Fibroblast of peridontal ligament (primary cell): ENCODE measurements around the gene MAP3K14.
"Not testable (repeated sequence)": the region's sequence is repeated elsewhere in the genome, so short reads cannot be mapped to it uniquely, and the experiment has no call there.

Source experiments
- DNase-seq: peaks from one replicate; pipeline ENCODE4 v3.0.0-alpha.2; 2010; ENCODE audit errors: extremely low read depth

MAP3K14 gene

DNA sequence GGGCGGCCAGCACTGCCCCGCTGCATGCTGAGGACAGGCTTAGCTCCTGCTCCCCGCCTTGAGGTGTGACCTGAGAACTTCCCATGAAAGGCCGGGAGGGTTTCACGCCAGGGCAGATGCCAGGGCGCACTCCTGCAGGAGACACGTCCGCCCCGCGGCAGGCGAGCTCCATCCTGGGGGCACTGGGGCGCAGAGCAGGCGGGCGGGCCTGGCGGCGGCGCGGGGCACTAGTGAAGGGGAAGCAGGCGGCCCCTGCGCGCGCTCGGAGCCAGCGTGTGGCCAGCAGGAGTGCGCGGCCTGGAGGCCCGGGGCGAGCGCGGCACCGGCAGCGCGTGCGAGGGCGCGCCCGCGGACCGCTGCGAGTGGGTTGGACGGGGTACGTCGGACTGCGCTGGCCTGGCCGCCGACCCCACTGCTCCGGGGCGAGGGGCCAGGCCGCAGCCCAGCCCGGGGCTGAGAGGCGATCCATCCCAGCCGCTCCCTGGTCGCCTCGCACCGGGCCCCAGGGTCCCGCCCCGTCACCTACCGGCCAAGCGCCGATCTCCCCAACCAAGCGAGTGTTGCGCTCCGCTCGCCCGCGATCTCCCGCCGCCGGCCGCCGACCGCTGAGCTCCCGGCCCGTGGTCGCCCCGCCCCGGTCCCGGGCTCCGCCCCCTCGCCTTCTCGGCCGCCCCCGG is at the start of gene MAP3K14:
Gene MAP3K14, minus strand, starts transcription at position 587 of the 677 bp plus-strand sequence. CDS start 26,275 bp downstream, outside the sequence.
- DNase-seq, result peak; percentile 57

DNA sequence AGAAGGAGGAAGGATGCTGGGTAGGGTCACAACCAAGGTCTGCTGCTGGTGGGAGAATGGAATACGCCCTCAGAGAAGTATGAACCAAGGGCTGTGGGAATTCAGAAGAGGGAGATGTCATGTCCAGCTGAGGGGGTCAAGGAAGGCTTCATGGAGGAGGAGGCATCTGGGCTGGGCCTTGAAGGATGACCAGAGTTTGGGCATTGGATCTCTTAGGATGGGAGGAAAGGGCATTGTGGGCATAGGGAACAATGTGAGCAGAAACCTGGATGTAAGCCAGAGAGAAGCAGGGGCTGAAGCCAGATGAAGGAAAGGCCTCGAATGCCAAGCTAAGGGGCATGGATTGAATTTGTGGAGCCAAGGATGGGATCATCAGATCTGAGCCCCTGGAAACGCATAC is 49.2 kb upstream of the MAP3K14 start:
- no peak for DNase-seq

DNA sequence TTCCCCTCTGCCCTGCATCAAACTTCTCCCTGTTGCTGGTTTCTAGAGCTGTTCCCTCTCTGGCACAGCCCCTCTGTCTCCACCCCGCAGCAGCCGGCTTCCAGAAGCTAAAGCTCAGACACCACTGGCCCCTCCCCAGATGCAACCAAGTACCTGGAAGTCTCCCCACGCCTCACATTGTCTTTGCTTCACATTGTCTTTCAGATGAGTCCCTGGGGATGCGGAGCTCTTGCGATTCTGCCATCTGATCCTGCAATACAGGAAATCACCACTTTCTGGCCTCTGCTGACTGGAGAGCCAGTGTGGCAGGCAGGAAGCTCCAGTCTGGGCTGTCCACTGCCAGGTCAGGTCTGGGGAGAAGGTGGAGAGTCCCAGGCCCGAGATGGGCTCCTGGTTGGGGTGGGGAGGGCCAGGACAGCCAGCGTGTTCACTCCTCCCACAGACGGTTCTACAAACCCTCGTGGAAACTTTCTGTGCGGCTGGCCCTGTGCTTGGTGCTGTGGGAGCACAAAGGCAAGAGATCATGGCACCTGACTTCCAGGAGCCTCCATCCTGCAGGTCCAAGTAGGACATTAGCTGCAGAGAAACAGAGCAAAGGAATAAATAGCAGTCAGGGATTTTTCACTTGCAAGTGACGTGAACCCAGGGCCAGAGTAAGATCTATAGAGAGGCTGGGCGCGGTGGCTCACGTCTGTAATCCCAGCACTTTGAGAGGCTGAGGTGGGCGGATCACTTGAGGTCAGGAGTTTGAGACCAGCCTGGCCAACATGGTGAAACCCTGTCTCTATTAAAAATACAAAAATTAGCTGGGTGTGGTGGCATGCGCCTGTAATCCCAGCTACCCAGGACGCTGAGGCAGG is 47.9 kb upstream of the MAP3K14 start:
- DNase-seq, result peak; percentile 21

GRCh38 chr17:45363498-45363897 is 46.7 kb upstream of the MAP3K14 start:
- no peak for DNase-seq

GRCh38 chr17:45361976-45362375 is 45.2 kb upstream of the MAP3K14 start:
- DNase-seq, result no peak

DNA sequence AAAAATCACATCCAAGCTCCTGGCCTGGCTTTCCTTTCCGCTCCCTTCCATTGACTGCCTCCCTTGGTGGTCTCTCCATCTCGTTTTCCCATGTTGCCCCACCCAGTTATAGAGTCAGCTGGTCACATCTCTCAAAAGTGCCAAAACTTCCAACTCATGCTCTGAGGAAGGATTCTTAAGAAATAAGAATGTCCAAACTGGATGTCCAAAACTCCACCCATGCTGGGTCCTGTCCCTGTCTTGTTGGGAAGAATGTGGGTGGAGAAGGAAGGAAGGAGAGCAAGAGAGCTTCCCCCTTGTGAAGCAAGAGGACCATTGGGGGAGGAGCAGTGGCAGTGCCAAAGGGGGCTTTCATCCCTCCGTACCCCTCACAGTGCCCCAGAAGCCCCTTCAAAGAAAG is 44.6 kb upstream of the MAP3K14 start:
- no peak for DNase-seq

- no peak for DNase-seq
Measured at GRCh38 chr17:45357364-45357997, 40.7 kb upstream of the MAP3K14 start.

- DNase-seq, result no peak
Measured at GRCh38 chr17:45355087-45355486, 38.3 kb upstream of the MAP3K14 start.

- no peak for DNase-seq
Measured at GRCh38 chr17:45353043-45353442, 36.2 kb upstream of the MAP3K14 start.

GRCh38 chr17:45351831-45352230 is 35.0 kb upstream of the MAP3K14 start:
- DNase-seq, result no peak

DNA sequence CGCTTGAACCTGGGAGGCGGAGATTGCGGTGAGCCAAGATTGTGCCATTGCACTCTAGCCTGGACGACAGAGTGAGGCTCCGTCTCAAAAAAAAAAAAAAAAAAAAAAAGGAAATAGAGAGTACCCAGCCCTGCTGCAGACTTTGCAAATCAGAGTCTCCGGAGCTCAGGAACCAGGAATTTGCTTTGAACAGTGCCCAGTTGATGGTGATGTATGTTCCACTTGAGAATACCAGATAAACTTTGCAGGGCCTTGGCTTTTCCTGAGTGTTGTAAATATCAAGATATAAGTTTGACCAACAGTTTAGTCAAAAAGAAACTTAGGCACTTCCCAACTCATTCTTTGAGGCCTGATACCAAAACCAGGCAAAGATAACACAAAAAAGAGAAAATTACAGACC is 30.6 kb upstream of the MAP3K14 start:
- no peak for DNase-seq

DNA sequence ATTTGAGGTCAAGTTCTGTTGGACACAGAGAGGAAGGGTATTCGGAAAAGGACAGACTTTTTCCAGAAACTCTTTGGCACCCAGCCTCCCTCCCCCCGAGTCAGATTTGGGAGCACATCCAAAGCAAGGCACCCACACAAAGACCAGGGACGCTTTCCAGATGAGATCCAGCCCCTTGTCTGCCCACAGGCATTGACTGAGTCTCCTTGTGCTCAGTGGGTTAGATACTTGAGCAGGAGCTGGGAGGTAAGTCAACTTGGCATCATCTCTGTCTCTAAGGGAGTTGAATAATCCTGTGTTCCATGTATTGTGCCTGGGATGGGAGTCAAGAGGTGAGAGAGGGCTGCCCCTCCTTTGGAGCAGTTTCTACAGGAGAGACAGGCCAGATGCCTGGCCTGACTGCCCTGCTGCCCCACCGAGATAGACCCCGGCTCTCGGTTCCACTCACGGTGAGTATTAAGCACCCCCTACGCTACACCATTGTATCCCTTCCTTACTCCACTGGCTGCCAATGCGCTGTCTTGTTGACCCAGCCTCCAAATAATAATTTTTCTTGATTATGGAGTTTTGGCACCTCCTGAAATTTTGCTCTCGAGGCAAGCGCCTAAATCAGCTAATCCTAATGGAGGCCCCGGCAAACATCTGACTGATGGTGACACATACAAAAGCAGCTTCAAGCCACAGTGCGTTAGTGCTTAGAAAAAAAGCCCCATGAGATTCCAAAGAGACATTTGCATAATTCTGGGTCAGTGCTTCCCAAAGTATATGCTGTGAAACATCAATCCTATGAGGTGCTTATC is 29.6 kb upstream of the MAP3K14 start:
- peak; percentile 22 for DNase-seq

DNA sequence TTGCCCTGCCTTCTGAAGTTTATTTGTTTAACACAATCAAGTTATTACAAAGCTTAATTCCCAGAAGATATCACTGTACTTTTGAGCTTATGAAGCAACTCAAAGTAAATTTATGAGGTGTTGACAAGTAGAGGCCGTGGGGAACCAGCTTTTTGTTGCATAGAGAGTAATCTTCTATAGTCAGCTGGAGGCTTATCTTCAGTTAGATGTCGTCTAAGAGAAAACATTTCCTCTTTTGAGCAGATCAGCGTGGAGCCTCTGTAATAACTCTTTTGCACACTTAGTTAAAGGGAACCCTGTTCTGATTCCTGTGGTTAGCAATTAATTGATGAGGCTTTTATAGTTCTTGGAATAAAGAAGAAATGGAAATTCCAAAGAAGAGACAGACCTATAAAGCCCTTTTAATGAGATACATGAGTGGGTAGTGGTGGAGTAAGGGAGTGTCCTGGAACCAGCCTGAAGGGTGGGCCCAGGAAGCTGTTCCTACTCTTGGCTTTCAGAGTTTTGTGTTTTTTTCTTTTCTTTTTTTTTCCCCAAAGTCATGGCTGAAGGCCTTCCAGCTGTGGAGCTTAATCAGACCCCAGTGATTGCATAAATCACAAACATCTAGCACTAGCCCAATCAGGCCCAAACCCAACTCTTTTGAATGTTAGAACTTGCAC is 28.9 kb upstream of the MAP3K14 start:
- peak; percentile 93 for DNase-seq

DNA sequence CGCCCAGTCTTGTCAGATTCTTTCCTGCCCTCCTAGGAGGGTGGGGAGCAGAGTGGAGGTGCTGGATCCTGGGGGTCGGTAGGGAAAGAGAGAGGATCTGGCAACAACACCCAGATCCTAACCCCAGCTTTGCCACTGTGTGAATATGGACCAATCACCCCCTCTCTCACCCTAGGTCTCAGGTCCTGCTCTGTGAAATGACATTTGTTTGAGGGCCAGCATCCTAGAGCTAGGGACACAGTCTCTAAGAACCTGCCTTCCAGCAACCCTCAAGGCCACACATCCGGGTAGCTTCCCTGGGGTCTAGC is 28.4 kb upstream of the MAP3K14 start:
- no peak for DNase-seq

GRCh38 chr17:45343967-45344664 is 27.3 kb upstream of the MAP3K14 start:
- DNase-seq, result not testable (repeated sequence)

- DNase-seq, result no peak
Measured at GRCh38 chr17:45342871-45343526, 26.2 kb upstream of the MAP3K14 start.

- DNase-seq, result no peak
Measured at GRCh38 chr17:45342306-45342705, 25.5 kb upstream of the MAP3K14 start.

DNA sequence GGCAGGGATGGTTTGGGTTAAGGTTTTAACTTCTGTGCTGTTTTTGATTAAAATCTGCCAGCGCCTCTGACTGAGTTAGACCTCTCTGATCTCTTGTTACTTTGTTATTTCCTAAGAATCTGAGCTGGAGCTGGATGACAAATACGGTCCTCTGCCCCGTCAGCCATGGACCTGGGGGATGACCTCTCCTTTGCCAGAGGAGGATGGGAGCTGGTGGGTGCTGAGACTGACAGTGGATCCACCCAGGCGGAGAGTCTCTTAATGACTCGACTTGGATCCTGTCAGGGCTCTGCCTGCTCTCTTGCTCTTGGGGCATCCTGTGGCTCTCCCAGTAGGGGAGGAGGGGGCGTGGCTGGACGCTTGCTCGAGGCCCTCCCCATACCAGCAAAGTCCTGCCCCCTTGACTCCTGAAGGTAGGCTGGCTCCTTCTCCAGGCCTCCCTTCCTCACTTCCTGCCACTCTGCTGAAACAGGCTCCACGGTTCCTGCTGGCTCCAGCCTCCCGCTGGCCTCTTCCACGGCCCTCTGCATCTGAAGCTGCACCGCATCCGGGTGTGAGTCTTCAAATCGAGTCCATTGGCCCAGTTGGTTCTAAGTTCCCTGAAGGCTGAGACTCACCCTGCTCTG is 24.8 kb upstream of the MAP3K14 start:
- DNase-seq, result peak; percentile 92

- no peak for DNase-seq
Measured at GRCh38 chr17:45339646-45340605, 23.1 kb upstream of the MAP3K14 start.
